ENCODE results near the gene DPH6. TPM values are rescaled to one million over a fixed set of nuclear protein-coding genes. Genes with fewer than 3 reads are reported as not detected.

DPH6 gene
- total RNA-seq, 8 experiments from 2014 or later: 11.0 to 24.0 (median 15.2) TPM

DNA sequence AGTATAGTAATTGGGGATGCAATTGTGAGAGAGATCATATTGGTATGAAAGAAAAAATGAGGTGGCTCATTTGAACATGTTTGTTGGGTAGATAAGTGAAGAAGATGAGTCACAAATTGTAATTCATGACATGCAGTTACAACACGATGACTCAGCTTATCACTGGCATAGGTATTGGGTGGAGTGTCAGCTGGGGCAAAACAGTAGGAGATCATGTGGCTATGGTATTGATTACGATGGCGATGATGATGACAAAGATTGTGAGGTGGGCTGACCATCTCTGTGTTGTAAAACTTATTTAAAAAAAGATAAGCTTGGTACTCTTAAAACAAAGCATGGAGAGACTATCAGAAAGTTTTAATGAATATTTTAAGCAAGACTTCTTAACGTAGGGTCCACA, 11.6 kb upstream of the DPH6 start:
- in situ Hi-C loops (cut with MboI; ENCODE audit: low pct_unique_long_range_greater_than_20kb in 2 of 9, low sequenced_read_pairs in 9 of 9, unreplicated experiment in 9 of 9): no loop called here
- no peak overlapping the region for H3K4me3 ChIP-seq
- ATAC-seq (replicated peaks in 6 of 8): peak in 6 of 8 experiments; percentile 41 to 100 (median 82)
- H3K27ac ChIP-seq: no peak overlapping the region
- H3K4me1 ChIP-seq (replicated peaks in 1 of 2): no peaks in the 10 kb centered on the region
- 17 to 93% (median 77%) methylated on average over 1 to 4 of the region's 4 CpGs; no CpG with 5 or more reads in 2 of the 10 experiments for WGBS, 10 experiments

DNA sequence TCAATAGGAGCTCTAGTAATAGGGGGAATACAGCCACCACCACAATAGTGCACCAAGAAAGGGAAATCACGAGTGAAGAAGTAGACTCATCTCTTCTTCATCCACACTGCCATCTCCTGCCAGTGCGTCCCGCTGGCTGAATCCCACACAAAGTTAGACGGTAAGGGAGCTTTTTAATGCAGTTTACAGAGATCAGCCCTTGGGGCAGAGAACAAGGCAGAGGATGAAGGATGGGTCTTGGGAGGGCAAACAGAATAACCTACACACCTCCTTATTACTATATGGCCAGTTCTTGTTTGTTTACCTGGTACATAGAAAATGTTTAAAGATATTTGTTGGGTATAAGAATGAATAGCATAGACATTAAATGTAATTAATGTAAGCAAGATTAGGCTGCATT, 11.0 kb upstream of the DPH6 start:
- 67 to 100% (median 86%) methylated on average over 1 to 4 of the region's 4 CpGs; no CpG with 5 or more reads in 2 of the 10 experiments for WGBS, 10 experiments
- in situ Hi-C loops (cut with MboI; ENCODE audit: low pct_unique_long_range_greater_than_20kb in 2 of 9, low sequenced_read_pairs in 9 of 9, unreplicated experiment in 9 of 9): no loop called here

DNA sequence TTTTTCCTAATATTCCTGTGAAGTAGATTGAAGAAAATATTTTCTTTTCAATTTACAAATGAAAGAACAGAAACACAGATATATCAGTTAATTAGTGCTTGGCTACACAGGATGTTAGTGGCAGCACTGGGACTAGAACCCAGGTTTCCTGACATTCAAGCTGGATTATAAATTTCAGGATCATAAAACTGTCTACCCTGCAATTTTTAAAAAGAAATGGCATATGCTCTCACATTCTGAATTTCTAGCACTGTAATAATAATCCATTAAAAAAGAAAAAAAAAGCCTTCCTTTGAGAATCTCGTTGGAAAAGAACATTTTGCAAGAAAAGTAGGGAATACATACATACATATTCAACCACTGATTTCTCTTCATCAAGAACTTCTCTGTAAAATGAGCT, 9.3 kb upstream of the DPH6 start:
- H3K4me1 ChIP-seq (replicated peaks in 1 of 2): no peaks in the 10 kb centered on the region
- H3K4me3 ChIP-seq: no peak overlapping the region
- 50 to 88% (median 60%) methylated on average over 1 of the region's 1 CpG; no CpG with 5 or more reads in 1 of the 10 experiments for WGBS, 10 experiments
- in situ Hi-C loops (cut with MboI; ENCODE audit: low pct_unique_long_range_greater_than_20kb in 2 of 9, low sequenced_read_pairs in 9 of 9, unreplicated experiment in 9 of 9): no loop called here
- ATAC-seq (replicated peaks in 6 of 8): no peak
- H3K27ac ChIP-seq: no peak overlapping the region

More for the DNA sequence above, 11.0 kb upstream of the DPH6 start:
- peak in 1 of 8 experiments; percentile 28 for ATAC-seq (replicated peaks in 6 of 8)
- H3K4me3 ChIP-seq: no peak overlapping the region
- no peak overlapping the region for H3K27ac ChIP-seq
- no peaks in the 10 kb centered on the region for H3K4me1 ChIP-seq (replicated peaks in 1 of 2)

DNA sequence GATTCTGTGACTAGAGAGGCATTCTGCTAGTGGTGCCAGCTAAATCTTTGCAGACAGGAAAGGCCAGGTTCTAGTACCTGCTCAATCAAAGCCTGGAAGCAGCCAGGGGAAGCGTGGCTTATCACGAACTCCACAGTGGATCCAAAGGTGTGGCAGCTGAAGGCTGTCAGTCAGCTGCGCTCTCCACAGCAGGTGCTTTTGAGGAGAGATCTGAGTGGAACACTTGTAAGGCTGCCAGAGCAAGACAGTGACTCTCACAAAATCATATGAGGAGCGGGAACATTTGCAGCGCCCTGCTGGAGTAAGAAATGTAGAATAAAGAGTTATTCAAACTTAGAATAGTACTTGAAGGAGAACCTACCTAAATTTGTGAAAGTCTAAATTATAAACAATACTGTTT, 5.0 kb upstream of the DPH6 start:
- no peak for ATAC-seq (replicated peaks in 6 of 8)
- in situ Hi-C loops (cut with MboI; ENCODE audit: low pct_unique_long_range_greater_than_20kb in 2 of 9, low sequenced_read_pairs in 9 of 9, unreplicated experiment in 9 of 9): no loop called here
- Histone ChIP-seq H3K4me1 (replicated peaks in 1 of 2) (peaks cover 5 to 22% of the 10 kb centered on the region in 2 donors), H3K27ac (no peak overlapping the region), H3K4me3 (no peak overlapping the region)
- WGBS, 10 experiments: 96 to 100% (median 98%) methylated on average over 2 to 5 of the region's 5 CpGs; no CpG with 5 or more reads in 2 of the 10 experiments

DNA sequence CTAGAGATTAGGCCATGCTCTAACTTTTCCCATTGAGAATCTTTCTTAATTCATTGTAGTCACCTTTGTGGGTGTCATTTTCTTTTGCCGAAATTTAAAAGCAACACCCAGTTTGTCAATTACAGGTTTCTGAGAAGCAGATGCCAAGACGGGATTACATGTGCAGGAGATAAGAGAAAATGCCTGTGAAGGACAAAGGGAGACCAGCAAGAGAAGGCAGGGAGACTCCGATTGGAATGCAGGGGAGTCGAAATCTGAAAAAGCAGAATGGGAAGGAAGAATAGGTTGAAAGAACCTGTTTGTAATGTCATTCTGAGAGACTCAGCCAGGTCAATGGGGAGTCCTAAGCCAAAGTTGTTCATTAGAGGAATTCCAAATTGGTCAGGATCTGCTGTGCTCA, 3.6 kb upstream of the DPH6 start:
- Histone ChIP-seq H3K4me3 (no peak overlapping the region), H3K4me1 (replicated peaks in 1 of 2) (peaks cover 5 to 29% of the 10 kb centered on the region in 2 donors), H3K27ac (no peak overlapping the region)
- no peak for ATAC-seq (replicated peaks in 6 of 8)
- in situ Hi-C loops (cut with MboI; ENCODE audit: low pct_unique_long_range_greater_than_20kb in 2 of 9, low sequenced_read_pairs in 9 of 9, unreplicated experiment in 9 of 9): loop anchor here in 2 of 9 experiments (25.0 kb wide), 1 partner anchor 188 kb away; no protein-coding TSS in a partner anchor
- 71 to 100% (median 90%) methylated on average over 1 to 4 of the region's 4 CpGs for WGBS, 10 experiments

DNA sequence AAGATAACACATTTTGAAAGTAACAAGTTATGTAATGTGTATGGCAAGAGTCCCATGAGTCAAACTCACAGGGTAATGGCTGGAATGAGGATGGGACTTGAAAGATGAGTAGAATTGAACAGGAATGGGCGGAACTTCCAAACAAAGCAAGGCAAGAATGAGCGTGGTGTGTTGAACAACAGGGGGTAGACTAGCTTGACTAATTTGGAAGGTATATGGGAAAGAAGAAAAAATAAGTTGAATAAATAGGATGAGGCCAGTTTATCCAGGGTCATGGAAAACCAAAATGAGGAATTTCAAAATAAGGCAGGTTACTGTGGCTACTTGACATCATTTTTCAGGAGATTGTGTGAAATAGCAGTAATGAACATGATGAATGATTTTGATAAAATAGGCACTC, 2.5 kb upstream of the DPH6 start:
- Histone ChIP-seq H3K4me3 (peak overlapping the region in 4 of 5 donors; percentile 5 to 21 (median 14)), H3K27ac (peak overlapping the region in 1 of 2 donors; percentile 52), H3K4me1 (replicated peaks in 1 of 2) (peaks cover 5 to 29% of the 10 kb centered on the region in 2 donors)
- ATAC-seq (replicated peaks in 6 of 8): no peak
- WGBS, 10 experiments: 0 to 100% (median 68%) methylated on average over 1 to 2 of the region's 2 CpGs; no CpG with 5 or more reads in 1 of the 10 experiments
- in situ Hi-C loops (cut with MboI; ENCODE audit: low pct_unique_long_range_greater_than_20kb in 2 of 9, low sequenced_read_pairs in 9 of 9, unreplicated experiment in 9 of 9): loop anchor here in 2 of 9 experiments (25.0 kb wide), 1 partner anchor 189 kb away; no protein-coding TSS in a partner anchor

DNA sequence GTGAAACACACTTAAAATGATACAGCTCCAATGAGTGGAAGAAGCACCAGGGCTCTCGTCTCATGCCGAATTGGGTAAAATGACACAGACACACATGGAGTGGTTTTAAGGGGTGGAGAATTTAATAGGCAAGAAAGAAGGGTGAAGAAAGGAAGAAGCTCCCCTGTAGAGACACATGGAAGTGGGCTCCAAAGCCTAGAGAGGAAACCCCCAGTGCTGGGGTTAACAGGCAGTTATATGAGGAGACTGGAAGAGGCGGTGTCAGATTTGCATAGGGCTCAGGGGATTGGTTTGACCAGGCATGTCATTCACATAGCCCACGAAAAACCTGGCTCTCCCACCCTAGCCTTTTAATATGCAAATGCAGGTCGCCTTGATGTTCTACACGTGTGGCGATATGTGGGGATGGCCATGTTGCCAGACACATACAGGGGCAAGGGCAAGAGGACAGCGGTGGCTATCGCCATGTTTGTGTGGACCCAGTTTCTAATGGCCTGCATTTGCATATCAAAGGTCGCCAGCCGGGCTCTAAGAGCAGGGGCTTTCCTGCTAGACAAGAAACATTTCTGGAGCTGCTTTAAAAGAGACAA, 1.9 kb upstream of the DPH6 start:
- Histone ChIP-seq H3K4me1 (replicated peaks in 1 of 2) (peaks cover 5 to 29% of the 10 kb centered on the region in 2 donors), H3K27ac (peak overlapping the region; percentile 40 to 52), H3K4me3 (peak overlapping the region in 4 of 5 donors; percentile 5 to 21 (median 14))
- peak in 5 of 8 experiments; percentile 11 to 33 (median 15) for ATAC-seq (replicated peaks in 6 of 8)
- in situ Hi-C loops (cut with MboI; ENCODE audit: low pct_unique_long_range_greater_than_20kb in 2 of 9, low sequenced_read_pairs in 9 of 9, unreplicated experiment in 9 of 9): loop anchor here in 2 of 9 experiments (25.0 kb wide), 1 partner anchor 189 kb away; no protein-coding TSS in a partner anchor
- 20 to 100% (median 50%) methylated on average over 1 to 10 of the region's 11 CpGs; no CpG with 5 or more reads in 1 of the 10 experiments for WGBS, 10 experiments

DNA sequence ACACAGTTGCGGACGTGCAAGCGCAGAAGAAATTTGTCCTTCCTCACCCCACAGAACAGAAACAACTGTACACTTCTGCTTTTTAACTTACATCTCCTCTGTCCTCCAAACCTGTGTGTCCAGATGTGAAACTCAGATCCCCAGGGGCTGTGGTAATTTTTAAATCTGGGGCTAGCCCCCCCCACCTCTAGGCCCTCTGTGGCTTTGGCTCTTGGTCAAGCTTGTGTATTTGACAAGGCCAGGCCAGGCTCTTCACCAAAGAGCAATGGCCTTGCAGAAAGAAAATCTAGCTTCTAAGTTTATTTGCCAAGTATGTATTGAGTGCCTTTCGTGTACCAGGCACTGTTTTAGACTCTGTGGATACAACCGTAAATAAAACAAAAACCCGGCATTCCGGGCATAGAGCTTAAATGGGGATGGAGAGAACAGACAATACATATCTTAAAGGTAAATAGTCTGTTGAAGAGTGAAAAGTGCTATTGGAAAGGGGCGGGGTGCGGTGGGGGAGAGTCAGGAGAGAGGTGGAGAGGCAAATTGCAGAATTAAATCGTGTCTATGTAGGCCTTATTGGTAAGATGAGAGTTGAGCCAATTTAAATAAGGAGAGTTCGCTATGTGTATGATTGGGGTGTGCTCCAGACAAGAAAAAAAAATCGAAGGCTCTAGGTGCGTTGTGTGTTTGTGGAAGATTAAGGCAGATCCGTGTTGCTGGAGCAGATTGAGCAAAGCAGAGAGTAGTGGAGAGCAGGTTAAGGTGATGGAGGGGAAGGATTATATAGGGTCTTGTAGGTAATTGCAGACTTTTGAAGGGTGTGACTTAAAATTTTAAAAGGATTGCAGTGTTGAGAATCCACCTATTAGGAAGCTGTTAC, 781 bp upstream of the DPH6 start:
- 54 to 94% (median 77%) methylated on average over 5 to 11 of the region's 14 CpGs for WGBS, 10 experiments
- no peak for ATAC-seq (replicated peaks in 6 of 8)
- Histone ChIP-seq H3K27ac (peak overlapping the region; percentile 98 to 100), H3K4me1 (replicated peaks in 1 of 2) (peaks cover 5 to 29% of the 10 kb centered on the region in 2 donors), H3K4me3 (peak overlapping the region; percentile 44 to 93 (median 69))
- in situ Hi-C loops (cut with MboI; ENCODE audit: low pct_unique_long_range_greater_than_20kb in 2 of 9, low sequenced_read_pairs in 9 of 9, unreplicated experiment in 9 of 9): loop anchor here in 2 of 9 experiments (25.0 kb wide), 1 partner anchor 191 kb away; no protein-coding TSS in a partner anchor

DNA sequence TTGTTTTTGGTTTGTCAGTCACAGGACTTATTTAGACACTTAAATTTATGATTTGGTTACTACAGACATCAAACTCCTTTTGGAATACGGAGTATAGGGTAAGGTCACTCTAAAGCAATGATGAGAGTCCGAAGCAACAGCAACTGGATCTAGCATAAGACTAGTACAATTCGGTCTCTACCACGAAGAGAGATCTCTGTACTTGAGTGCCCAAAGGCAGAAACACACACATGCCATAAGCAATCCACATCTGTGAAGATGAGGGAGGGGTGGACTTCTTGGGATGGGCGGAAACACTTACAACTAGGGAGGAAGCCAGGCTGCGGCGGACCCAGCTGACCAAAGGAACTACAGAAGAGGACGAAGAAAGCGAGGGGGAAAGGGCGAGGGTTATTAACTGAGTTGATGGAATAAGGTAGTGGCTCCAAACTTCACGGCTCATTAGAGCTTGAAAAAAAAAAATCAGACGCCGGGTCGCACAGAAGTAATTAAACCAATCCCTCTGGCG, 595 bp downstream of the DPH6 start:
- Histone ChIP-seq H3K27ac (peak overlapping the region; percentile 98 to 100), H3K4me1 (replicated peaks in 1 of 2) (peaks cover 5 to 29% of the 10 kb centered on the region in 2 donors), H3K4me3 (peak overlapping the region; percentile 44 to 93 (median 69))
- WGBS, 10 experiments: 0 to 52% (median 3%) methylated on average over 1 to 13 of the region's 15 CpGs; no CpG with 5 or more reads in 1 of the 10 experiments
- in situ Hi-C loops (cut with MboI; ENCODE audit: low pct_unique_long_range_greater_than_20kb in 2 of 9, low sequenced_read_pairs in 9 of 9, unreplicated experiment in 9 of 9): loop anchor here in 2 of 9 experiments (25.0 kb wide), 1 partner anchor 192 kb away; no protein-coding TSS in a partner anchor
- ATAC-seq (replicated peaks in 6 of 8): peak; percentile 38 to 81 (median 45)

DNA sequence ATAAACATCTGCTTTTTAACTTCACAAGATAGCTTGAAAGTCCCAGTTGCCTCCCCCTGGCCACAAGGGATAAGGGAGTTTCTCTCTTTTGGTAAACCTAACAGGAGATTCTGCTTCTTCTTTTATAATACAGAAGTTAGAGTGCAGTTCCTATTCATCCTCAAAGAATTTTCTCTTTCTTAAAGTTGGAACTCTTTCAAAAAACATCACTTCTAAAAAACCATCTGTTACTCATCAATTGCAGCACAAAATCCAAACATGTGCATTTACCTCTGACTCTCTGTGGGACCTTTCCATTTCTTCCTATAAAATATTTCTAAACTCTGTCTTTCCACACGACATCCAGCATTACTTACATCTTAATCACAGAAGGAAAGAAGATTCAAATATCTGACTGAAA, 5.1 kb downstream of the DPH6 start:
- peaks cover 0 to 7% of the 10 kb centered on the region in 2 donors for H3K4me1 ChIP-seq (replicated peaks in 1 of 2)
- H3K4me3 ChIP-seq: no peak overlapping the region
- H3K27ac ChIP-seq: no peak overlapping the region
- in situ Hi-C loops (cut with MboI; ENCODE audit: low pct_unique_long_range_greater_than_20kb in 2 of 9, low sequenced_read_pairs in 9 of 9, unreplicated experiment in 9 of 9): loop anchor here in 2 of 9 experiments (25.0 kb wide), 1 partner anchor 196 kb away; no protein-coding TSS in a partner anchor
- ATAC-seq (replicated peaks in 6 of 8): no peak
- WGBS, 10 experiments: 0 to 100% (median 83%) methylated on average over 1 of the region's 1 CpG; no CpG with 5 or more reads in 3 of the 10 experiments

DNA sequence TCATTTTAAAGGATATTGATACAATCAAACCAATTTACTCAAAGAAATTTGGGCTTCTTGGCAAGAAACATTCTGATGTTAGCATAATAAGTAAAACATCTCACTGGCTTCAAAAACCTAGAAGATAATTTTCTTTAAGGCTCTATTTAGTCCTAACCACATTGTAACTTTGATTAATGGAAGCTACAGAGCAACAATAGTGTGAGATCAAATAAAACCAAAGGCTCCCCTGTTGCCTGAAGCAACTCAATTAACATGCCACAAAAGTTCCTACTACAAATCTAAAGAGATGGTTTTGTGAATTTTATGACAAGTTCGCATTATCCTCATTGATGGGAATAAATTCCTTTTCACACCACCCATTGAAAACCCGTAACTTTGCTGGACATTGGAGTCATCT, 5.9 kb downstream of the DPH6 start:
- ATAC-seq (replicated peaks in 6 of 8): no peak
- 67 to 100% (median 81%) methylated on average over 1 to 2 of the region's 2 CpGs for WGBS, 10 experiments
- in situ Hi-C loops (cut with MboI; ENCODE audit: low pct_unique_long_range_greater_than_20kb in 2 of 9, low sequenced_read_pairs in 9 of 9, unreplicated experiment in 9 of 9): loop anchor here in 2 of 9 experiments (25.0 kb wide), 1 partner anchor 197 kb away; no protein-coding TSS in a partner anchor
- Histone ChIP-seq H3K27ac (no peak overlapping the region), H3K4me1 (replicated peaks in 1 of 2) (peaks cover 0 to 5% of the 10 kb centered on the region in 2 donors), H3K4me3 (no peak overlapping the region)

DNA sequence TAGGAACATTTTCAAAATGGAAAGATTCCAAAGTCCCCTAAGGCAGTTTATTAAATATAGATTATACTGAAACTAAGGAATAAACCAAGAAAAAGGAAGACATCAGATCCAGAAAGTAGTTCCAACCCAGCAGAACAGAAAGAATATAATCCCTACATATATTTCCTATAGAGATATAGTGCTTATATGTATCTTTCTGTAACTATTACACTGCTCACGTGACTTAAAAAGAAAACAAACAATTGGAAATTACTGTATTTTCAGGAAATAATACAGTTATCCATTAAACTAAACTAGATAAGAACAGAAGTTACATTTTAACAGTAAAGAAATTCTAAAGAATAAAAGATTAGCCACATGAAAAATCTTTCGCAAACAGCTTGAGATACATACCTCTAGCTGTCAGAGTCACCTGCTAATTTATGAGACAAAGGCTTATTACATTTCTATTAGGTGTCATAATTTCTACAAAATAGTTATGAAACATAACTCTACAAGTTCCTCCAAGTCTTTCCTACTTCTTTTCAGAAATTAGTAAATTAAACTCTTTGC, 10.5 kb downstream of the DPH6 start:
- no peak overlapping the region for H3K27ac ChIP-seq
- ATAC-seq (replicated peaks in 6 of 8): no peak
- in situ Hi-C loops (cut with MboI; ENCODE audit: low pct_unique_long_range_greater_than_20kb in 2 of 9, low sequenced_read_pairs in 9 of 9, unreplicated experiment in 9 of 9): loop anchor here in 2 of 9 experiments (25.0 kb wide), 1 partner anchor 202 kb away; no protein-coding TSS in a partner anchor
- H3K4me3 ChIP-seq: no peak overlapping the region
- WGBS, 10 experiments: 0 to 82% (median 50%) methylated on average over 1 to 2 of the region's 2 CpGs; no CpG with 5 or more reads in 1 of the 10 experiments
- no peaks in the 10 kb centered on the region for H3K4me1 ChIP-seq (replicated peaks in 1 of 2)
